ENCODE data around the gene CYTH1.

CYTH1 gene

DNA sequence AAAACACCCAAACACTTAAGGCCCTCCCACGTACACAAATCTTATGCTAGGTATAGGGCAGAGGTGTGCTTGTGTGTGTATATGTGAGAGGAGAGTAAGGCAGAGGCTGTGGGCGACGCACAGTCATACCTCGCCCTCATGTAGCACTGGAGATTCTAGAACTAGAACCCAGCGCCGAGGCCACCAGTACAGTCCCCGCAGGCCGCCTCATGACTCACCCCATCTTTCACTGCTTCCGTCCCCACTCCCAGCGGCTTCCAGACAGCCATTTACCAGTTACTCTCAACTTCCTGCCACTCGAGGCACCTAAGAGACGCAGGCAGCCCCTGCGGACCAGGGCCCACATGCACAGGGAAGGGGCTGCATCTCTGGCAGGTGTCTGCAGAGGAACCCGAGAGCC lies 23.2 kb upstream of the CYTH1 start:
- TF ChIP-seq ZNF565 (CRISPR knock-in tag; conservative IDR thresholded peaks at IDR 0.05; ENCODE audit: low read depth) (no peak), PPARA (CRISPR knock-in tag; IDR thresholded peaks at IDR 0.05; ENCODE audit: borderline replicate concordance) (no peak), CSDC2 (CRISPR knock-in tag; IDR thresholded peaks at IDR 0.05) (no peak), ZNF70 (CRISPR knock-in tag; IDR thresholded peaks at IDR 0.05) (no peak), ARNTL (CRISPR knock-in tag; IDR thresholded peaks at IDR 0.05; ENCODE audit: borderline replicate concordance, low read depth) (no peak)
- TF ChIP-seq, protein P1, sequence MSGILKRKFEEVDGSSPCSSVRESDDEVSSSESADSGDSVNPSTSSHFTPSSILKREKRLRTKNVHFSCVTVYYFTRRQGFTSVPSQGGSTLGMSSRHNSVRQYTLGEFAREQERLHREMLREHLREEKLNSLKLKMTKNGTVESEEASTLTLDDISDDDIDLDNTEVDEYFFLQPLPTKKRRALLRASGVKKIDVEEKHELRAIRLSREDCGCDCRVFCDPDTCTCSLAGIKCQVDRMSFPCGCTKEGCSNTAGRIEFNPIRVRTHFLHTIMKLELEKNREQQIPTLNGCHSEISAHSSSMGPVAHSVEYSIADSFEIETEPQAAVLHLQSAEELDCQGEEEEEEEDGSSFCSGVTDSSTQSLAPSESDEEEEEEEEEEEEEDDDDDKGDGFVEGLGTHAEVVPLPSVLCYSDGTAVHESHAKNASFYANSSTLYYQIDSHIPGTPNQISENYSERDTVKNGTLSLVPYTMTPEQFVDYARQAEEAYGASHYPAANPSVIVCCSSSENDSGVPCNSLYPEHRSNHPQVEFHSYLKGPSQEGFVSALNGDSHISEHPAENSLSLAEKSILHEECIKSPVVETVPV (CRISPR knock-in tag; IDR thresholded peaks at IDR 0.05) = no peak
- TF ChIP-seq, protein P2, sequence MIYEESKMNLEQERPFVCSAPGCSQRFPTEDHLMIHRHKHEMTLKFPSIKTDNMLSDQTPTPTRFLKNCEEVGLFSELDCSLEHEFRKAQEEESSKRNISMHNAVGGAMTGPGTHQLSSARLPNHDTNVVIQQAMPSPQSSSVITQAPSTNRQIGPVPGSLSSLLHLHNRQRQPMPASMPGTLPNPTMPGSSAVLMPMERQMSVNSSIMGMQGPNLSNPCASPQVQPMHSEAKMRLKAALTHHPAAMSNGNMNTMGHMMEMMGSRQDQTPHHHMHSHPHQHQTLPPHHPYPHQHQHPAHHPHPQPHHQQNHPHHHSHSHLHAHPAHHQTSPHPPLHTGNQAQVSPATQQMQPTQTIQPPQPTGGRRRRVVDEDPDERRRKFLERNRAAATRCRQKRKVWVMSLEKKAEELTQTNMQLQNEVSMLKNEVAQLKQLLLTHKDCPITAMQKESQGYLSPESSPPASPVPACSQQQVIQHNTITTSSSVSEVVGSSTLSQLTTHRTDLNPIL (CRISPR knock-in tag; IDR thresholded peaks at IDR 0.05; ENCODE audit: low read depth) = no peak
- no peak for ATAC-seq

DNA sequence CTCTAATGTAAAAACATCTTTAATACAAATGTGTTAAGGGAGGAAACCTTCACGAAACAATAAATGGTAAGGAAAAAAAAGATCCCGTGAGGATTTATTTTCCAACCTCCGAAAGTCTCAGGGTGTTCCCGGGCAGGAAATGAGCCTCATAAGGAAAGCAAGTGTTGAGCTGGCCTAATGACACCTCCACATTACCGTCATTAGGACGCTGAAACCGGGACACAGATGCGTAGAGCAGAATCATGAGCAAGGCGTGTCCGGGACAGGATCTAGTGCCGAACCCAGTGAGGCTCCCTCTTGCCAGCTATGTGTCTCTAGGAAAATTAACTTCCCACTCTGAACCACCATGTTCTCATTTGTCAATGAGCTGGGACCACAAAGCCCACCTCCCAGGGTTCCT lies 22.7 kb upstream of the CYTH1 start:
- ATAC-seq = no peak
- TF ChIP-seq POU6F1 (CRISPR knock-in tag; IDR thresholded peaks at IDR 0.05; ENCODE audit: borderline replicate concordance, low read depth) (no peak), BACH2 (CRISPR knock-in tag; IDR thresholded peaks at IDR 0.05; ENCODE audit: borderline replicate concordance) (no peak), ZNF70 (CRISPR knock-in tag; IDR thresholded peaks at IDR 0.05) (no peak), ISL1 (CRISPR knock-in tag; IDR thresholded peaks at IDR 0.05) (no peak), CSDC2 (CRISPR knock-in tag; IDR thresholded peaks at IDR 0.05) (no peak), PPARA (CRISPR knock-in tag; IDR thresholded peaks at IDR 0.05; ENCODE audit: borderline replicate concordance) (no peak), ZC3H10 (CRISPR knock-in tag; IDR thresholded peaks at IDR 0.05) (no peak), ZFP30 (CRISPR knock-in tag; IDR thresholded peaks at IDR 0.05) (no peak), TOX (CRISPR knock-in tag; IDR thresholded peaks at IDR 0.05; ENCODE audit: borderline replicate concordance) (no peak), ZNF8 (CRISPR knock-in tag; IDR thresholded peaks at IDR 0.05) (no peak)
- TF ChIP-seq, protein P2 (CRISPR knock-in tag; IDR thresholded peaks at IDR 0.05; ENCODE audit: low read depth) = no peak
- TF ChIP-seq, protein P3, sequence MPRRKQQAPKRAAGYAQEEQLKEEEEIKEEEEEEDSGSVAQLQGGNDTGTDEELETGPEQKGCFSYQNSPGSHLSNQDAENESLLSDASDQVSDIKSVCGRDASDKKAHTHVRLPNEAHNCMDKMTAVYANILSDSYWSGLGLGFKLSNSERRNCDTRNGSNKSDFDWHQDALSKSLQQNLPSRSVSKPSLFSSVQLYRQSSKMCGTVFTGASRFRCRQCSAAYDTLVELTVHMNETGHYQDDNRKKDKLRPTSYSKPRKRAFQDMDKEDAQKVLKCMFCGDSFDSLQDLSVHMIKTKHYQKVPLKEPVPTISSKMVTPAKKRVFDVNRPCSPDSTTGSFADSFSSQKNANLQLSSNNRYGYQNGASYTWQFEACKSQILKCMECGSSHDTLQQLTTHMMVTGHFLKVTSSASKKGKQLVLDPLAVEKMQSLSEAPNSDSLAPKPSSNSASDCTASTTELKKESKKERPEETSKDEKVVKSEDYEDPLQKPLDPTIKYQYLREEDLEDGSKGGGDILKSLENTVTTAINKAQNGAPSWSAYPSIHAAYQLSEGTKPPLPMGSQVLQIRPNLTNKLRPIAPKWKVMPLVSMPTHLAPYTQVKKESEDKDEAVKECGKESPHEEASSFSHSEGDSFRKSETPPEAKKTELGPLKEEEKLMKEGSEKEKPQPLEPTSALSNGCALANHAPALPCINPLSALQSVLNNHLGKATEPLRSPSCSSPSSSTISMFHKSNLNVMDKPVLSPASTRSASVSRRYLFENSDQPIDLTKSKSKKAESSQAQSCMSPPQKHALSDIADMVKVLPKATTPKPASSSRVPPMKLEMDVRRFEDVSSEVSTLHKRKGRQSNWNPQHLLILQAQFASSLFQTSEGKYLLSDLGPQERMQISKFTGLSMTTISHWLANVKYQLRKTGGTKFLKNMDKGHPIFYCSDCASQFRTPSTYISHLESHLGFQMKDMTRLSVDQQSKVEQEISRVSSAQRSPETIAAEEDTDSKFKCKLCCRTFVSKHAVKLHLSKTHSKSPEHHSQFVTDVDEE (CRISPR knock-in tag; IDR thresholded peaks at IDR 0.05) = no peak
- TF ChIP-seq, protein P4, sequence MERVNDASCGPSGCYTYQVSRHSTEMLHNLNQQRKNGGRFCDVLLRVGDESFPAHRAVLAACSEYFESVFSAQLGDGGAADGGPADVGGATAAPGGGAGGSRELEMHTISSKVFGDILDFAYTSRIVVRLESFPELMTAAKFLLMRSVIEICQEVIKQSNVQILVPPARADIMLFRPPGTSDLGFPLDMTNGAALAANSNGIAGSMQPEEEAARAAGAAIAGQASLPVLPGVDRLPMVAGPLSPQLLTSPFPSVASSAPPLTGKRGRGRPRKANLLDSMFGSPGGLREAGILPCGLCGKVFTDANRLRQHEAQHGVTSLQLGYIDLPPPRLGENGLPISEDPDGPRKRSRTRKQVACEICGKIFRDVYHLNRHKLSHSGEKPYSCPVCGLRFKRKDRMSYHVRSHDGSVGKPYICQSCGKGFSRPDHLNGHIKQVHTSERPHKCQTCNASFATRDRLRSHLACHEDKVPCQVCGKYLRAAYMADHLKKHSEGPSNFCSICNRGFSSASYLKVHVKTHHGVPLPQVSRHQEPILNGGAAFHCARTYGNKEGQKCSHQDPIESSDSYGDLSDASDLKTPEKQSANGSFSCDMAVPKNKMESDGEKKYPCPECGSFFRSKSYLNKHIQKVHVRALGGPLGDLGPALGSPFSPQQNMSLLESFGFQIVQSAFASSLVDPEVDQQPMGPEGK (CRISPR knock-in tag; IDR thresholded peaks at IDR 0.05; ENCODE audit: borderline replicate concordance) = no peak

GRCh38 chr17:78803186-78803845 lies 21.2 kb upstream of the CYTH1 start:
- TF ChIP-seq ZNF565 (CRISPR knock-in tag; conservative IDR thresholded peaks at IDR 0.05; ENCODE audit: low read depth) (no peak), POU6F1 (CRISPR knock-in tag; IDR thresholded peaks at IDR 0.05; ENCODE audit: borderline replicate concordance, low read depth) (no peak), RARB (CRISPR knock-in tag; IDR thresholded peaks at IDR 0.05) (no peak), ARNTL (CRISPR knock-in tag; IDR thresholded peaks at IDR 0.05; ENCODE audit: borderline replicate concordance, low read depth) (no peak), SNAI2 (CRISPR knock-in tag; IDR thresholded peaks at IDR 0.05) (no peak), BACH2 (CRISPR knock-in tag; IDR thresholded peaks at IDR 0.05; ENCODE audit: borderline replicate concordance) (no peak), ISL1 (CRISPR knock-in tag; IDR thresholded peaks at IDR 0.05) (no peak)
- TF ChIP-seq, protein P4 (CRISPR knock-in tag; IDR thresholded peaks at IDR 0.05; ENCODE audit: borderline replicate concordance) = no peak
- ATAC-seq = no peak

Data from SK-N-SH treated with all-trans-retinoic acid at 6 μM for 48 hours (cell line).